Activated CD8-positive, alpha-beta memory T cell treated with anti-CD3 and anti-CD28 coated beads, Interleukin-2, amount 50 U/mL, for 4 hours (primary cell): ENCODE data around the gene IL17B.

Experiments used
- DNase-seq: peaks from one replicate; pipeline ENCODE4 v3.0.0-alpha.2; 2020

The IL17B gene

GRCh38 chr5:149353911-149354310, 25.2 kb downstream of the IL17B start:
- no peak for DNase-seq

GRCh38 chr5:149352169-149352568, 26.9 kb downstream of the IL17B start:
- DNase-seq = no peak

GRCh38 chr5:149349382-149349781, 29.7 kb downstream of the IL17B start:
- DNase-seq = no peak

GRCh38 chr5:149348518-149348917, 30.6 kb downstream of the IL17B start:
- DNase-seq = no peak

GRCh38 chr5:149345892-149346222, 33.2 kb downstream of the IL17B start:
- DNase-seq = no peak

GRCh38 chr5:149345147-149345891, 33.8 kb downstream of the IL17B start, which contains the start of gene GRPEL2:
Gene GRPEL2, plus strand, starts transcription at chr5:149345499. Its CDS starts 41 bp downstream, at chr5:149345540.
- DNase-seq = peak; percentile 86

- DNase-seq = no peak
Measured at GRCh38 chr5:149344151-149344550, 34.9 kb downstream of the IL17B start.

- DNase-seq = no peak
Measured at GRCh38 chr5:149341876-149342275, 37.2 kb downstream of the IL17B start.

- no peak for DNase-seq
Measured at GRCh38 chr5:149340920-149341319, 38.2 kb downstream of the IL17B start.

GRCh38 chr5:149338364-149338763, 40.7 kb downstream of the IL17B start:
- no peak for DNase-seq

GRCh38 chr5:149337736-149338135, 41.4 kb downstream of the IL17B start:
- DNase-seq = no peak

GRCh38 chr5:149333711-149334443, 45.2 kb downstream of the IL17B start:
- no peak for DNase-seq

- DNase-seq = no peak
Measured at GRCh38 chr5:149328177-149328576, 50.9 kb downstream of the IL17B start.

- DNase-seq = no peak
Measured at GRCh38 chr5:149326611-149327010, 52.5 kb downstream of the IL17B start.

GRCh38 chr5:149325894-149326293, 53.2 kb downstream of the IL17B start:
- no peak for DNase-seq

- no peak for DNase-seq
Measured at GRCh38 chr5:149325166-149325735, 53.8 kb downstream of the IL17B start.

- DNase-seq = no peak
Measured at GRCh38 chr5:149324641-149325040, 54.5 kb downstream of the IL17B start.
